GM13976 (cell line): ENCODE results near the gene RERE.

Experiments used
- DNase-seq: peaks from one replicate; pipeline ENCODE4 v3.0.0; 2012; ENCODE audit warnings: low spot score
- in situ Hi-C: fragments of 300-500 bp; cut with MboI; formaldehyde crosslinking; loops from one replicate; pipeline ENCODE4 v1.12.0; 2022; ENCODE audit warnings: low sequenced_read_pairs, mixed read lengths, inconsistent platforms; ENCODE audit not compliant: unreplicated experiment
- TF ChIP-seq, protein P1 (sequence below): IDR thresholded peaks from 2 replicates; pipeline ENCODE4 v1.5.1; 2012; ENCODE audit warnings: borderline replicate concordance, mild to moderate bottlenecking; ENCODE audit not compliant: insufficient read depth; ENCODE audit errors: extremely low read depth, missing control alignments, control extremely low read depth

The RERE gene

DNA sequence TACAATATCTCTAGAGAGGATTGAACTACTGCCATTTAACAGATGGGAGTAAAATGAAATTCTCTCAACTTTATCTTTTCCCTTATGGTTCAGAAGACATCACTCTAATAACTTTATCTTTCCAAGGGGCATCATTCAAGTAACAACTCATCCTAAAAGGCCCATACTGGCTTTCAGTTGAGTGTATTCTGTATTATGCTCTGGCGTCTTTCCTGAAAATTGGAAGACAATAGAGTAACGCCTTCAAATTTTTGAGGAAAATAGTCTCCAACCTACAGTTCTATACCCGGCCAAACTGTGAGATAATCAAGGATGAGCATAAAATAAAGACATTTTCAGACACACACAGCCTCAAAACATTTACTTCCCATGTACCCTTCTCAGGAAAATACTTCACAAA is 103.3 kb downstream of the RERE start:
- TF ChIP-seq, protein P1, sequence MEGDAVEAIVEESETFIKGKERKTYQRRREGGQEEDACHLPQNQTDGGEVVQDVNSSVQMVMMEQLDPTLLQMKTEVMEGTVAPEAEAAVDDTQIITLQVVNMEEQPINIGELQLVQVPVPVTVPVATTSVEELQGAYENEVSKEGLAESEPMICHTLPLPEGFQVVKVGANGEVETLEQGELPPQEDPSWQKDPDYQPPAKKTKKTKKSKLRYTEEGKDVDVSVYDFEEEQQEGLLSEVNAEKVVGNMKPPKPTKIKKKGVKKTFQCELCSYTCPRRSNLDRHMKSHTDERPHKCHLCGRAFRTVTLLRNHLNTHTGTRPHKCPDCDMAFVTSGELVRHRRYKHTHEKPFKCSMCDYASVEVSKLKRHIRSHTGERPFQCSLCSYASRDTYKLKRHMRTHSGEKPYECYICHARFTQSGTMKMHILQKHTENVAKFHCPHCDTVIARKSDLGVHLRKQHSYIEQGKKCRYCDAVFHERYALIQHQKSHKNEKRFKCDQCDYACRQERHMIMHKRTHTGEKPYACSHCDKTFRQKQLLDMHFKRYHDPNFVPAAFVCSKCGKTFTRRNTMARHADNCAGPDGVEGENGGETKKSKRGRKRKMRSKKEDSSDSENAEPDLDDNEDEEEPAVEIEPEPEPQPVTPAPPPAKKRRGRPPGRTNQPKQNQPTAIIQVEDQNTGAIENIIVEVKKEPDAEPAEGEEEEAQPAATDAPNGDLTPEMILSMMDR: no peak
- DNase-seq: no peak
- in situ Hi-C loops: no loop called here

DNA sequence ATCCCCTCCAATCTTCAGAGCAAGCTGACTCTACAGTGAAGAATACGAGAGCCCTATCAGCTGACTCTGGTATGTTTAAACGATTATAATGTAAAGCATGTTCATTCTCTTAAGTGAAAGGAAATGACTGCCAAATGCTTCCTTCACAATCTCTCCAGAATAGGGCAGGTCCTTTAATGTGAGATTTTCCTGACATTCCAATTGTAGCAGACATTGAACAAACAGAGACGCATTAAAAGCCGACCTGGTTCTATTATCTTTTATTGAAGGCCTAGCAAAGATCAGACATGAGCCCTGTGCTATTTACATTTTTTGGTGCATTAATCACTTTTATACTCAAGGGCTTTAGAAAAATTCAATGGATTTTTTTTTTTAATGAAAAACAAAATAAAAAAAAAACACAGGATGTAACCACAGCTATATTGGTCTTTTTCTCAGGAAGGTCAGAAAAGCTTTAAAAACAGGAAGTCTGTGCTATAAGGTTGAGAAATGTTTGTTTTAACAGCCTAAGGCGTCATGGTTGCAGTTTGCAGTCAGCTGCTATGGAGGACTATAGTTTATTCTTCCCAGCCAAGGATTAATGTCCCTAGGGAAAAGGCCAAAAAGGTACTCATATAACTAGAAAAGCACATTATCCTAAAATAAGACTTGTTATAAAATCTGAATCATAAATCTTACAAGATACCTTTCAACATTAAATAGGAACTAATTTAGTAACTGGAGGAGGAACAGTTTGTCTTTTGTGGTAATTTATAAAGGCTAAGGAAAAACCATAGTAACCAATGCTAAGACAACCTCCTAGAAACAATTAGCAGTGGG is 104.8 kb downstream of the RERE start:
- in situ Hi-C loops: no loop called here
- no peak for DNase-seq
- TF ChIP-seq, protein P1: no peak

DNA sequence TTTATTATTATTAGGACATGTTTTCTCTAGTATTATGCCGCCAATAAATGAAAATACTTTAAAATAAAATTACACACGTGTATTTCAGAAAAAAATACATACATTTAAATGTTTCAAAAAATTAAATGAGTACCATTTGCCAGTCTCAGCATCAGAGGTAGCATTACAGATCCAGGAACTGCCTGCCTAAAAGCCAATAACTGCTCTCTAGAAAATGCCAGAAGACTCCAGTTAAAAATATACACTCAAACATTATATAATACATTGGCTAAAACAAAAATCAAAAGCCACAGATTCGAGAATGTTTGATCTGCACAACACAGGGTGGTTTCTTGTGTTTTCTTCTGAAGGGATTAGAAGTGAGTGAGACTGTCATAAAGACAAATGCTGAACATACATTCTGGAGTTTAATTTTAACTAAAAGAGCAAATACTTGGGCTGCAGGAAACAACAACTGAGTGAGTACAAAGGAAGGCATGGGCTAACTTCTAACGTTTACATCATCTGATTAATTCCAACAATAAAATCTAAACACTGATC is 105.5 kb downstream of the RERE start:
- in situ Hi-C loops: no loop called here

DNA sequence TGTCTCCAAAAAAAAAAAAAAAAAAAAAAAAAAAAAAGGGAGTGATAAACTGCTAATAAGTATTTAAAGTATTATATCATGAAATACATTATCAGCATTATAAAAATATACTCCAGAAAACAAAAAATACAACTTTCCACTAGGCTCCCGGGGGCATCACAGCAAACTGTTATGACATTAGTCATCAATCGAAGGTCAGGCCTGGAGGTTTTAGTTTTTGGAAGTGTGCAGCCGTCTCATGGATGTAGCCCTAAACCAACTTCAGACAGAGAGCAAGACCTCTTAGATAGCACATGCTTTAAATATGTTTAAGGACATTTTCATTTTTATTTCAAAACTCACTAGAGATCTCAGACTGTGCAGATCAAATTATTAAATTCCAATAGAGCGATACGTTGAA is 106.3 kb downstream of the RERE start:
- TF ChIP-seq, protein P1: no peak
- in situ Hi-C loops: no loop called here
- DNase-seq: no peak

More for the DNA sequence above, 105.5 kb downstream of the RERE start:
- DNase-seq: no peak
- TF ChIP-seq, protein P1: no peak

DNA sequence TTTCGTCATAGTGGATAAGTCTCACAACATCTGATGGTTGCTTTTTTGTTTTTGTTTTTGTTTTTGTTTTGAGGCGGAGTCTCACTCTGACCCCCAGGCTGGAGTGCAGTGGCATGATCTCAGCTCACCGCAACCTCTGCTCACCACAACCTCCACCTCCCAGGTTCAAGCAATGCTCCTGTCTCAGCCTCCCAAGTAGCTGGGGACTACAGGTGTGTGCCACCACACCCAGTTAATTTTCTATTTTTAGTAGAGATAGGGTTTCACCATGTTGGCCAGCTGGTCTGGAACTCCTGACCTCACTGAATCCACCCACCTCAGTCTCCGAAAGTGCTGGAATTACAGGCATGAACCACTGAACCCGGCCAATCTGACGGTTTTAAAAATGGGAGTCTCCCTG is 109.2 kb downstream of the RERE start:
- in situ Hi-C loops: no loop called here
- TF ChIP-seq, protein P1: no peak

DNA sequence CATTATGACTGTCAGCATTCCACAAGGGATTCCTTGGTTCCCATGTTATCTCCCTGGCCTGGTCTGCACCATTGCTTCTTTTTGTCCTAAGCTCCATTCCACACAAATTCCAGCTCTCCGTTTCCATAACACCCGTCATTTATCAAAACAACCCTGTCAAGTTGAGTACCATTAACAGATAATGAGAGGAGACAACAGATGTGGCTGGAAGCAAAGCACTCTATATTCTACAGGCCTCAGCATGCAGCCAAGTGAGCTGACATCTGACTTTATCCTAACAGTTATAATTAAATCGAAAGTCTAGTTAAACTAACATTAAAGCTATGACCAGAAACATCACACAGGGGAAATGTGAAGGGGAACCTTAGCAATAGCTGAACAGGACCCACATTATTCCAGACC is 110.4 kb downstream of the RERE start:
- TF ChIP-seq, protein P1: no peak
- in situ Hi-C loops: no loop called here
- no peak for DNase-seq

More for the DNA sequence above, 109.2 kb downstream of the RERE start:
- no peak for DNase-seq
